Neural cell (in vitro differentiated cells): ENCODE measurements around the gene PAAF1.

Experiments used
- EP300 ChIP-seq: fragments of 450-650 bp; conservative IDR thresholded peaks from 2 replicates; pipeline ENCODE4 v1.6.1; 2014; ENCODE audit warnings: antibody characterized with exemption, mild to moderate bottlenecking, moderate library complexity; ENCODE audit not compliant: poor library complexity, severe bottlenecking
- EZH2 ChIP-seq: fragments of 200-600, 300-800 bp; shearing (Covaris generic), sonication (generic); IDR thresholded peaks from 2 replicates; pipeline ENCODE4 v1.6.1; 2014; ENCODE audit warnings: antibody characterized with exemption, low read length, borderline replicate concordance, mild to moderate bottlenecking; ENCODE audit not compliant: insufficient read depth, poor library complexity, severe bottlenecking
- MXI1 ChIP-seq: fragments of 450-650 bp; conservative IDR thresholded peaks from 2 replicates; pipeline ENCODE4 v1.6.1; 2014; ENCODE audit warnings: antibody characterized with exemption, mild to moderate bottlenecking; ENCODE audit not compliant: poor library complexity, severe bottlenecking
- POLR2AphosphoS5 ChIP-seq: IDR thresholded peaks from 2 replicates; pipeline ENCODE4 v1.6.1; 2012
- REST ChIP-seq: IDR thresholded peaks from 2 replicates; pipeline ENCODE4 v1.6.1; 2012; ENCODE audit warnings: borderline replicate concordance
- SMC3 ChIP-seq: fragments of 450-650 bp; conservative IDR thresholded peaks from 2 replicates; pipeline ENCODE4 v1.6.1; 2014; ENCODE audit warnings: antibody characterized with exemption, mild to moderate bottlenecking, moderate library complexity; ENCODE audit not compliant: poor library complexity
- TAF1 ChIP-seq: IDR thresholded peaks from 2 replicates; pipeline ENCODE4 v1.6.1; 2012; ENCODE audit warnings: low read depth
- TF ChIP-seq, protein P1 (sequence below): fragments of 450-650 bp; IDR thresholded peaks from 2 replicates; pipeline ENCODE4 v1.5.1; 2014; ENCODE audit warnings: antibody characterized with exemption, mild to moderate bottlenecking, moderate library complexity; ENCODE audit not compliant: poor library complexity, severe bottlenecking

GRCh38 chr11:73869332-73869949, 7.4 kb upstream of the PAAF1 start:
- TF ChIP-seq, protein P1, sequence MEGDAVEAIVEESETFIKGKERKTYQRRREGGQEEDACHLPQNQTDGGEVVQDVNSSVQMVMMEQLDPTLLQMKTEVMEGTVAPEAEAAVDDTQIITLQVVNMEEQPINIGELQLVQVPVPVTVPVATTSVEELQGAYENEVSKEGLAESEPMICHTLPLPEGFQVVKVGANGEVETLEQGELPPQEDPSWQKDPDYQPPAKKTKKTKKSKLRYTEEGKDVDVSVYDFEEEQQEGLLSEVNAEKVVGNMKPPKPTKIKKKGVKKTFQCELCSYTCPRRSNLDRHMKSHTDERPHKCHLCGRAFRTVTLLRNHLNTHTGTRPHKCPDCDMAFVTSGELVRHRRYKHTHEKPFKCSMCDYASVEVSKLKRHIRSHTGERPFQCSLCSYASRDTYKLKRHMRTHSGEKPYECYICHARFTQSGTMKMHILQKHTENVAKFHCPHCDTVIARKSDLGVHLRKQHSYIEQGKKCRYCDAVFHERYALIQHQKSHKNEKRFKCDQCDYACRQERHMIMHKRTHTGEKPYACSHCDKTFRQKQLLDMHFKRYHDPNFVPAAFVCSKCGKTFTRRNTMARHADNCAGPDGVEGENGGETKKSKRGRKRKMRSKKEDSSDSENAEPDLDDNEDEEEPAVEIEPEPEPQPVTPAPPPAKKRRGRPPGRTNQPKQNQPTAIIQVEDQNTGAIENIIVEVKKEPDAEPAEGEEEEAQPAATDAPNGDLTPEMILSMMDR: no peak
- TF ChIP-seq EZH2 (no peak), POLR2AphosphoS5 (no peak), MXI1 (no peak), TAF1 (no peak), REST (no peak), SMC3 (no peak), EP300 (no peak)
